GM12878 (cell line): Measurements from ENCODE around the gene IFT122.

Source experiments
- EZH2 ChIP-seq: IDR thresholded peaks from 2 replicates; pipeline ENCODE4 v1.6.1; 2012; ENCODE audit warnings: low read depth, mild to moderate bottlenecking, control low read depth, inconsistent platforms, low read length, borderline replicate concordance; ENCODE audit not compliant: control insufficient read depth
- POLR2AphosphoS5 ChIP-seq: IDR thresholded peaks from 2 replicates; pipeline ENCODE4 v1.6.1; 2011; ENCODE audit warnings: mild to moderate bottlenecking, low read length, inconsistent platforms
- TF ChIP-seq, protein P1 (sequence below): IDR thresholded peaks from 2 replicates; pipeline ENCODE4 v1.6.1; 2012; ENCODE audit warnings: mild to moderate bottlenecking, low read depth, low read length

DNA sequence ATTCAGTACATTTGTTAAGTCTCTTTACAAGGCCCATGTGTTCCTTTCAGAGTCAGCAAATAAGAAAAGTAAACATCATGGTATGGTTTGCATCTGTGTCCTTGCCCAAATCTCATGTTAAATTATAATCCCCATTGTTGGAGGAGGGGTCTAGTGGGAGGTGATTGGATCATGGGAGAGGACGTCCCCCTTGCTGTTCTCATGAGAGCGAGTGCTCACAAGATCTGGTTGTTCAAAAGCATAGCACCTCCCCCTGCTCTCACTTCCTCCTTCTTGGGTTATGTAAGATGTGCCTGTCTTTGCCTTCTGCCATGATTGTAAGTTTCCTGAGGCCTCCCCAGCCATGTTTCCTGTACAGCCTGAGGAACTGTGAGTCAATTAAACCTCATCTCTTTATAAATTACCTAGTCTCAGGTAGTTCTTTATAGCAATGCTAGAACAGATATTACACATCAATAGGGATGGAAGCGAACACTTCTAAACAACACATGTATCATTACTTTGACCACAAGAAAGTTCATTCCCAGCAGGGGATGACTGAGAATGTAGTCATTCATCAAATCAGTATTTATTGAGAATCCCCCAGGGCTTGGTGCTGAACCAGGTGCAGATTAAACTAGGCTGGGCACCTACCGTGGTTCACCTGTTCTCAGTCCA, 15.7 kb upstream of the IFT122 start:
- TF ChIP-seq POLR2AphosphoS5 (no peak), EZH2 (no peak)
- TF ChIP-seq, protein P1, sequence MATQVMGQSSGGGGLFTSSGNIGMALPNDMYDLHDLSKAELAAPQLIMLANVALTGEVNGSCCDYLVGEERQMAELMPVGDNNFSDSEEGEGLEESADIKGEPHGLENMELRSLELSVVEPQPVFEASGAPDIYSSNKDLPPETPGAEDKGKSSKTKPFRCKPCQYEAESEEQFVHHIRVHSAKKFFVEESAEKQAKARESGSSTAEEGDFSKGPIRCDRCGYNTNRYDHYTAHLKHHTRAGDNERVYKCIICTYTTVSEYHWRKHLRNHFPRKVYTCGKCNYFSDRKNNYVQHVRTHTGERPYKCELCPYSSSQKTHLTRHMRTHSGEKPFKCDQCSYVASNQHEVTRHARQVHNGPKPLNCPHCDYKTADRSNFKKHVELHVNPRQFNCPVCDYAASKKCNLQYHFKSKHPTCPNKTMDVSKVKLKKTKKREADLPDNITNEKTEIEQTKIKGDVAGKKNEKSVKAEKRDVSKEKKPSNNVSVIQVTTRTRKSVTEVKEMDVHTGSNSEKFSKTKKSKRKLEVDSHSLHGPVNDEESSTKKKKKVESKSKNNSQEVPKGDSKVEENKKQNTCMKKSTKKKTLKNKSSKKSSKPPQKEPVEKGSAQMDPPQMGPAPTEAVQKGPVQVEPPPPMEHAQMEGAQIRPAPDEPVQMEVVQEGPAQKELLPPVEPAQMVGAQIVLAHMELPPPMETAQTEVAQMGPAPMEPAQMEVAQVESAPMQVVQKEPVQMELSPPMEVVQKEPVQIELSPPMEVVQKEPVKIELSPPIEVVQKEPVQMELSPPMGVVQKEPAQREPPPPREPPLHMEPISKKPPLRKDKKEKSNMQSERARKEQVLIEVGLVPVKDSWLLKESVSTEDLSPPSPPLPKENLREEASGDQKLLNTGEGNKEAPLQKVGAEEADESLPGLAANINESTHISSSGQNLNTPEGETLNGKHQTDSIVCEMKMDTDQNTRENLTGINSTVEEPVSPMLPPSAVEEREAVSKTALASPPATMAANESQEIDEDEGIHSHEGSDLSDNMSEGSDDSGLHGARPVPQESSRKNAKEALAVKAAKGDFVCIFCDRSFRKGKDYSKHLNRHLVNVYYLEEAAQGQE: no peak
